Skeletal muscle satellite cell (primary cell): Measurements from ENCODE around the gene TJAP1. TPM values are rescaled to one million over a fixed set of nuclear protein-coding genes. Genes with fewer than 3 reads are reported as not detected.

Experiments
- H3K27me3 ChIP-seq: 2 replicates; pipeline ENCODE4 v1.7.0; 2013; ENCODE audit warnings: low read length; ENCODE audit not compliant: control insufficient read depth, insufficient read depth
- H3K36me3 ChIP-seq: 2 replicates; pipeline ENCODE4 v1.7.0; 2013; ENCODE audit warnings: mild to moderate bottlenecking, control low read depth, low read length; ENCODE audit not compliant: insufficient read depth
- H3K4me1 ChIP-seq: 2 replicates; pipeline ENCODE4 v1.7.0; 2013; ENCODE audit warnings: low read length; ENCODE audit not compliant: control insufficient read depth, insufficient read depth
- H3K4me2 ChIP-seq: 2 replicates; pipeline ENCODE4 v1.7.0; 2013; ENCODE audit warnings: mild to moderate bottlenecking, low read length
- H3K4me3 ChIP-seq: 2 replicates; pipeline ENCODE4 v1.7.0; 2013; ENCODE audit warnings: low read length
- H3K9ac ChIP-seq: 2 replicates; pipeline ENCODE4 v1.7.0; 2013; ENCODE audit warnings: mild to moderate bottlenecking, low read depth, low read length, moderate library complexity
- H3K9me3 ChIP-seq: replicated peaks from 2 replicates; pipeline ENCODE4 v1.7.0; 2013; ENCODE audit warnings: mild to moderate bottlenecking, control low read depth, low read length
- small RNA-seq: library from RNA; depleted of rRNA; stranded (forward); fragments of <200 nt; gene quantifications from one replicate; pipeline ENCODE3, GENCODE V24; 2012

TJAP1 gene

GRCh38 chr6:43544461-43544860 is 67.1 kb downstream of the TJAP1 start:
- Histone ChIP-seq H3K4me3 (no peak overlapping the region), H3K4me2 (no peak overlapping the region), H3K4me1 (no peaks in the 10 kb centered on the region), H3K27me3 (no peaks in the 10 kb centered on the region), H3K36me3 (peaks cover 59% of the 10 kb centered on the region), H3K9me3 (no peaks in the 10 kb centered on the region), H3K9ac (no peak overlapping the region)

- H3K9me3 ChIP-seq = no peaks in the 10 kb centered on the region
- no peaks in the 10 kb centered on the region for H3K27me3 ChIP-seq
- H3K4me1 ChIP-seq = no peaks in the 10 kb centered on the region
- no peak overlapping the region for H3K4me3 ChIP-seq
- H3K4me2 ChIP-seq = no peak overlapping the region
- no peak overlapping the region for H3K9ac ChIP-seq
- peaks cover 76% of the 10 kb centered on the region for H3K36me3 ChIP-seq
Measured at GRCh38 chr6:43547222-43547621, 69.9 kb downstream of the TJAP1 start.

Small RNA genes within 50 kb of the gene (small RNA-seq; reads per million reads assigned to genes)
- gene MIR6780B (not detected), gene RF00426 (not detected), gene RNU6-1113P (not detected)
